ENCODE results near the gene MYO15B.

GRCh38 chr17:75590314-75590761 lies 2.7 kb downstream of the MYO15B start:
- TF ChIP-seq, protein P1, sequence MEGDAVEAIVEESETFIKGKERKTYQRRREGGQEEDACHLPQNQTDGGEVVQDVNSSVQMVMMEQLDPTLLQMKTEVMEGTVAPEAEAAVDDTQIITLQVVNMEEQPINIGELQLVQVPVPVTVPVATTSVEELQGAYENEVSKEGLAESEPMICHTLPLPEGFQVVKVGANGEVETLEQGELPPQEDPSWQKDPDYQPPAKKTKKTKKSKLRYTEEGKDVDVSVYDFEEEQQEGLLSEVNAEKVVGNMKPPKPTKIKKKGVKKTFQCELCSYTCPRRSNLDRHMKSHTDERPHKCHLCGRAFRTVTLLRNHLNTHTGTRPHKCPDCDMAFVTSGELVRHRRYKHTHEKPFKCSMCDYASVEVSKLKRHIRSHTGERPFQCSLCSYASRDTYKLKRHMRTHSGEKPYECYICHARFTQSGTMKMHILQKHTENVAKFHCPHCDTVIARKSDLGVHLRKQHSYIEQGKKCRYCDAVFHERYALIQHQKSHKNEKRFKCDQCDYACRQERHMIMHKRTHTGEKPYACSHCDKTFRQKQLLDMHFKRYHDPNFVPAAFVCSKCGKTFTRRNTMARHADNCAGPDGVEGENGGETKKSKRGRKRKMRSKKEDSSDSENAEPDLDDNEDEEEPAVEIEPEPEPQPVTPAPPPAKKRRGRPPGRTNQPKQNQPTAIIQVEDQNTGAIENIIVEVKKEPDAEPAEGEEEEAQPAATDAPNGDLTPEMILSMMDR (conservative IDR thresholded peaks at IDR 0.05; ENCODE audit: low read length) = no peak
- TF ChIP-seq EZH2phosphoT487 (IDR thresholded peaks at IDR 0.05; ENCODE audit: borderline replicate concordance, low read depth, low read length) = no peak

Data from OCI-LY7 (cell line).